ENCODE data around the gene CLCN2. TPM values are rescaled to one million over a fixed set of nuclear protein-coding genes. Genes with fewer than 3 reads are reported as not detected.

The CLCN2 gene
- total RNA-seq, 1 experiment from 2014 or later = 13.0 TPM

- CTCF ChIA-PET = interaction anchor here (0.6 kb wide), 2 partner anchors 9 to 34 kb away, joined by 4 to 10 read pairs; no protein-coding TSS in a partner anchor
- Histone ChIP-seq H3K9me3 (ENCODE audit: low read length) (no peaks in the 10 kb centered on the region), H3K4me3 (ENCODE audit: low read length) (no peak overlapping the region), H4K20me1 (ENCODE audit: low read length) (no peaks in the 10 kb centered on the region), H3K4me1 (ENCODE audit: insufficient read depth, low read length) (no peaks in the 10 kb centered on the region), H2AFZ (ENCODE audit: low read length) (no peak overlapping the region), H3F3A (ENCODE audit: low read length, unreplicated experiment) (no peaks in the 10 kb centered on the region), H3K9me2 (replicated peaks; ENCODE audit: low read length) (no peaks in the 10 kb centered on the region), H3K79me2 (ENCODE audit: low read length) (no peaks in the 10 kb centered on the region), H3K4me2 (ENCODE audit: low read length) (no peak overlapping the region), H3K36me3 (ENCODE audit: low read depth, low read length) (no peaks in the 10 kb centered on the region), H3K9ac (ENCODE audit: low read length) (no peak overlapping the region), H3K27ac (ENCODE audit: low read length) (no peak overlapping the region), H3K27me3 (ENCODE audit: low read length) (peaks cover 25% of the 10 kb centered on the region)
- no TSS peak for BruUV-seq (replicated peaks)
- intact Hi-C loops (cut with micrococcal nuclease) = no loop called here
- ATAC-seq = no peak
- POLR2A ChIA-PET (ENCODE audit: unreplicated experiment) = interaction anchor here (0.6 kb wide), 1 partner anchor 24 kb away, joined by 10 read pairs; no protein-coding TSS in a partner anchor
- no peak for DNase-seq
- no peak for TF ChIP-seq EZH2 (IDR thresholded peaks at IDR 0.05; ENCODE audit: low read length, unreplicated experiment)
- TF ChIP-seq EZH2phosphoT487 (IDR thresholded peaks at IDR 0.05; ENCODE audit: borderline replicate concordance, low read length) = no peak
- no peak for TF ChIP-seq CTCF (conservative IDR thresholded peaks at IDR 0.05; ENCODE audit: low read depth, low read length)
Measured at GRCh38 chr3:184386047-184386806, 24.8 kb upstream of the CLCN2 start.

- BruUV-seq (replicated peaks) = no TSS peak
Measured at GRCh38 chr3:184384856-184385422, 23.5 kb upstream of the CLCN2 start.

More at GRCh38 chr3:184384856-184385422, 23.5 kb upstream of the CLCN2 start:
- CTCF ChIA-PET = interaction anchor here (0.6 kb wide), 1 partner anchor 13 kb away, joined by 11 read pairs; no protein-coding TSS in a partner anchor
- Histone ChIP-seq H3K9ac (ENCODE audit: low read length) (no peak overlapping the region), H4K20me1 (ENCODE audit: low read length) (no peaks in the 10 kb centered on the region), H3K4me2 (ENCODE audit: low read length) (no peak overlapping the region), H3F3A (ENCODE audit: low read length, unreplicated experiment) (no peaks in the 10 kb centered on the region), H3K27me3 (ENCODE audit: low read length) (peaks cover 28% of the 10 kb centered on the region), H2AFZ (ENCODE audit: low read length) (no peak overlapping the region), H3K36me3 (ENCODE audit: low read depth, low read length) (no peaks in the 10 kb centered on the region), H3K9me2 (replicated peaks; ENCODE audit: low read length) (no peaks in the 10 kb centered on the region), H3K4me3 (ENCODE audit: low read length) (no peak overlapping the region), H3K4me1 (ENCODE audit: insufficient read depth, low read length) (no peaks in the 10 kb centered on the region), H3K27ac (ENCODE audit: low read length) (no peak overlapping the region), H3K9me3 (ENCODE audit: low read length) (no peaks in the 10 kb centered on the region), H3K79me2 (ENCODE audit: low read length) (no peaks in the 10 kb centered on the region)
- DNase-seq (no peak), ATAC-seq (no peak)
- TF ChIP-seq EZH2phosphoT487 (IDR thresholded peaks at IDR 0.05; ENCODE audit: borderline replicate concordance, low read length) = no peak
- no peak for TF ChIP-seq CTCF (conservative IDR thresholded peaks at IDR 0.05; ENCODE audit: low read depth, low read length)
- no peak for TF ChIP-seq EZH2 (IDR thresholded peaks at IDR 0.05; ENCODE audit: low read length, unreplicated experiment)
- intact Hi-C loops (cut with micrococcal nuclease) = no loop called here
- POLR2A ChIA-PET (ENCODE audit: unreplicated experiment) = no interaction called here

Data from PC-3 (cell line).